Esophagus squamous epithelium (tissue), 4 donors: Measurements from ENCODE around the gene MGAT5B.

ENCODE experiments used
- POLR2A ChIP-seq, 4 donors: fragments of 450-650 bp; IDR thresholded peaks; one replicate each; pipeline ENCODE4 v1.6.1; 2017; ENCODE audit warnings: antibody characterized with exemption in 4 of 4, mild to moderate bottlenecking in 4 of 4, moderate library complexity in 3 of 4
- TF ChIP-seq, protein P1 (sequence below), 6 experiments: fragments of 450-650 bp in 4 of 6; fragments of 200-600 bp in 2 of 6; sonication (generic) in 2 of 6; IDR thresholded peaks; one replicate each; pipeline ENCODE4 v1.5.1; 2016 to 2019; ENCODE audit warnings: antibody characterized with exemption in 6 of 6, mild to moderate bottlenecking in 4 of 6, moderate library complexity in 4 of 6

DNA sequence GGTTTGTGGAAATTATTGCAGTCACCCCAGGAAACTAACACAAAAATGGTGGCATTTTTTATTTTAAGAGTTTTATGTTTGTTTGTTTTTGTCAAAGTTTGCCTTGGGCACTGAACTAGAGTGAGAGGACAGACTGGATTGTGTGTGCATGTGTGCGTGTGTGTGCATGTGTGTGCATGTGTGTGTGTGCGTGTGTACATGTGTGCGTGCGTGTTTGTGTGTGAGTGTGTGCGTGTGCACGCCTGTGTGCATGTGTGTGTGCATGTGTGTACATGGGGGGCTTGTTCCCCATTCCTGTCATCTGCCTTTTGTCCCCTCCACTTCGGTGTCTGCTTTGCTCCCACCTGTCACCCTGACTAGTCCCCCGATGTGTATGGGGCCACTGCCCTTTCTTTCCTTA lies 32.5 kb downstream of the MGAT5B start:
- TF ChIP-seq, protein P1, sequence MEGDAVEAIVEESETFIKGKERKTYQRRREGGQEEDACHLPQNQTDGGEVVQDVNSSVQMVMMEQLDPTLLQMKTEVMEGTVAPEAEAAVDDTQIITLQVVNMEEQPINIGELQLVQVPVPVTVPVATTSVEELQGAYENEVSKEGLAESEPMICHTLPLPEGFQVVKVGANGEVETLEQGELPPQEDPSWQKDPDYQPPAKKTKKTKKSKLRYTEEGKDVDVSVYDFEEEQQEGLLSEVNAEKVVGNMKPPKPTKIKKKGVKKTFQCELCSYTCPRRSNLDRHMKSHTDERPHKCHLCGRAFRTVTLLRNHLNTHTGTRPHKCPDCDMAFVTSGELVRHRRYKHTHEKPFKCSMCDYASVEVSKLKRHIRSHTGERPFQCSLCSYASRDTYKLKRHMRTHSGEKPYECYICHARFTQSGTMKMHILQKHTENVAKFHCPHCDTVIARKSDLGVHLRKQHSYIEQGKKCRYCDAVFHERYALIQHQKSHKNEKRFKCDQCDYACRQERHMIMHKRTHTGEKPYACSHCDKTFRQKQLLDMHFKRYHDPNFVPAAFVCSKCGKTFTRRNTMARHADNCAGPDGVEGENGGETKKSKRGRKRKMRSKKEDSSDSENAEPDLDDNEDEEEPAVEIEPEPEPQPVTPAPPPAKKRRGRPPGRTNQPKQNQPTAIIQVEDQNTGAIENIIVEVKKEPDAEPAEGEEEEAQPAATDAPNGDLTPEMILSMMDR (IDR thresholded peaks at IDR 0.05), result no peak
- TF ChIP-seq POLR2A (IDR thresholded peaks at IDR 0.05), result no peak
